Measurements from ENCODE around the gene MCOLN3.

GRCh38 chr1:85087659-85088407, 39.5 kb upstream of the MCOLN3 start:
- TF ChIP-seq CTCF (IDR thresholded peaks at IDR 0.05) (no peak), POLR2A (IDR thresholded peaks at IDR 0.05) (no peak)

Measured in heart left ventricle (tissue), 13 donors.